IMR-90 (cell line): ENCODE measurements around the gene CD2. TPM values are rescaled to one million over a fixed set of nuclear protein-coding genes. Genes with fewer than 3 reads are reported as not detected.

Experiments used
- ATAC-seq: fragments of 200-7000 bp; cut with Tn5 transposase; 2 replicates; pipeline ENCODE4 v1.9.1; 2020; ENCODE audit warnings: low read depth, mild to moderate bottlenecking, moderate library complexity
- BruUV-seq: library from RNA; stranded (reverse); fragments of 400-500 nt; replicated peaks from 2 replicates; lab custom pipeline; 2021; lab: Mats Ljungman, UMichigan
- CTCF ChIA-PET: fragments of 300-600 bp; formaldehyde crosslinking; extraction: SDS; loops from one replicate; lab custom pipeline; 2021; ENCODE audit warnings: antibody characterized with exemption; lab: Yijun Ruan, JAX
- POLR2A ChIA-PET: fragments of 300-600 bp; sonication (Branson Sonifier 250); formaldehyde crosslinking; loops from one replicate; lab custom pipeline; 2022; ENCODE audit warnings: antibody characterized with exemption; ENCODE audit not compliant: unreplicated experiment; lab: Charles Lee
- DNase-seq: peaks from one replicate; pipeline ENCODE4 v3.0.0; 2013
- H2AFZ ChIP-seq: replicated peaks from 2 replicates; pipeline ENCODE3; 2013; ENCODE audit warnings: low read length, mild to moderate bottlenecking; ENCODE audit not compliant: poor library complexity
- H2AK5ac ChIP-seq: 2 replicates; pipeline ENCODE4 v1.6.1; 2013; ENCODE audit warnings: low read depth, low read length, inconsistent platforms
- H2AK9ac ChIP-seq: replicated peaks from 2 replicates; pipeline ENCODE3; 2013; ENCODE audit warnings: mild to moderate bottlenecking, low read depth, low read length, moderate library complexity; ENCODE audit not compliant: poor library complexity
- H2BK120ac ChIP-seq: 2 replicates; pipeline ENCODE4 v1.6.1; 2013; ENCODE audit warnings: low read depth, low read length, inconsistent platforms
- H2BK15ac ChIP-seq: 3 replicates; pipeline ENCODE4 v1.6.1; 2013; ENCODE audit warnings: low read depth, low read length, inconsistent platforms
- H2BK20ac ChIP-seq: 2 replicates; pipeline ENCODE4 v1.6.1; 2013; ENCODE audit warnings: low read depth, mild to moderate bottlenecking, inconsistent platforms, low read length, moderate library complexity
- H2BK5ac ChIP-seq: 2 replicates; pipeline ENCODE4 v1.6.1; 2013; ENCODE audit warnings: mild to moderate bottlenecking, low read depth, low read length, inconsistent platforms; ENCODE audit not compliant: poor library complexity, severe bottlenecking
- H3K14ac ChIP-seq: replicated peaks from 2 replicates; pipeline ENCODE4 v1.6.1; 2013; ENCODE audit warnings: low read depth, low read length, inconsistent platforms
- H3K18ac ChIP-seq: 2 replicates; pipeline ENCODE4 v1.6.1; 2013; ENCODE audit warnings: low read depth, low read length, control low read depth
- H3K23ac ChIP-seq: 2 replicates; pipeline ENCODE4 v1.6.1; 2013; ENCODE audit warnings: low read depth, low read length, inconsistent platforms
- H3K27ac ChIP-seq: 2 replicates; pipeline ENCODE4 v1.5.1; 2013; ENCODE audit warnings: mild to moderate bottlenecking, control low read depth, low read length; ENCODE audit not compliant: insufficient read depth
- H3K27me3 ChIP-seq: 2 replicates; pipeline ENCODE4 v1.6.1; 2013; ENCODE audit warnings: low read length; ENCODE audit not compliant: control insufficient read depth, insufficient read depth
- H3K36me3 ChIP-seq: 2 replicates; pipeline ENCODE4 v1.6.1; 2013; ENCODE audit warnings: low read length, mixed read lengths; ENCODE audit not compliant: control insufficient read depth, insufficient read depth
- H3K4ac ChIP-seq: 2 replicates; pipeline ENCODE4 v1.6.1; 2013; ENCODE audit warnings: low read depth, low read length, inconsistent platforms
- H3K4me1 ChIP-seq: 2 replicates; pipeline ENCODE4 v1.6.1; 2013; ENCODE audit warnings: low read length, mixed read lengths; ENCODE audit not compliant: control insufficient read depth, insufficient read depth
- H3K4me2 ChIP-seq: 2 replicates; pipeline ENCODE4 v1.6.1; 2013; ENCODE audit warnings: low read depth, mild to moderate bottlenecking, control low read depth, low read length, moderate library complexity
- H3K4me3 ChIP-seq: 2 replicates; pipeline ENCODE4 v1.5.1; 2013; ENCODE audit warnings: low read depth, mild to moderate bottlenecking, control low read depth, low read length, moderate library complexity; ENCODE audit not compliant: insufficient read depth
- H3K56ac ChIP-seq: 2 replicates; pipeline ENCODE4 v1.6.1; 2013; ENCODE audit warnings: low read length, inconsistent platforms; ENCODE audit not compliant: insufficient read depth; ENCODE audit errors: extremely low read depth
- H3K79me1 ChIP-seq, 2 experiments: 2 replicates each; pipeline ENCODE4 v1.6.1; 2013; ENCODE audit warnings: low read length in 2 of 2, inconsistent platforms in 1 of 2, low read depth in 1 of 2
- H3K9ac ChIP-seq: 2 replicates; pipeline ENCODE4 v1.6.1; 2013; ENCODE audit warnings: low read depth, low read length, control low read depth
- H3K9me1 ChIP-seq: 2 replicates; pipeline ENCODE4 v1.6.1; 2013; ENCODE audit warnings: low read length, inconsistent platforms; ENCODE audit not compliant: insufficient read depth
- H3K9me3 ChIP-seq: 2 replicates; pipeline ENCODE4 v1.6.1; 2013; ENCODE audit warnings: low read length; ENCODE audit not compliant: control insufficient read depth, insufficient read depth
- H4K20me1 ChIP-seq: 2 replicates; pipeline ENCODE4 v1.6.1; 2013; ENCODE audit warnings: low read length, inconsistent platforms; ENCODE audit not compliant: insufficient read depth
- H4K5ac ChIP-seq: 2 replicates; pipeline ENCODE4 v1.6.1; 2013; ENCODE audit warnings: mild to moderate bottlenecking, low read depth, low read length, control low read depth
- H4K8ac ChIP-seq, 2 experiments: 2 replicates each; pipeline ENCODE4 v1.6.1; 2013; ENCODE audit warnings: low read depth in 2 of 2, low read length in 2 of 2, control low read depth in 1 of 2, inconsistent platforms in 1 of 2
- H4K91ac ChIP-seq: 2 replicates; pipeline ENCODE4 v1.6.1; 2013; ENCODE audit warnings: low read depth, low read length, inconsistent platforms; ENCODE audit not compliant: insufficient read depth
- CEBPB ChIP-seq: IDR thresholded peaks from 2 replicates; pipeline ENCODE4 v1.6.1; 2012; ENCODE audit warnings: low read depth, low read length, improper control_type of control experiment
- MAFK ChIP-seq: IDR thresholded peaks from 2 replicates; pipeline ENCODE4 v1.6.1; 2012; ENCODE audit warnings: low read depth, low read length, improper control_type of control experiment
- MAZ ChIP-seq: IDR thresholded peaks from 2 replicates; pipeline ENCODE4 v1.6.1; 2012; ENCODE audit warnings: low read depth, mild to moderate bottlenecking, low read length, improper control_type of control experiment, moderate library complexity, borderline replicate concordance
- RAD21 ChIP-seq: IDR thresholded peaks from 2 replicates; pipeline ENCODE4 v1.6.1; 2012; ENCODE audit warnings: low read length, improper control_type of control experiment
- dilution Hi-C: fragments of 300-500 bp; cut with HindIII; formaldehyde crosslinking; loops from one replicate; pipeline ENCODE4 v1.14.3; 2018; ENCODE audit warnings: low sequenced_read_pairs; ENCODE audit not compliant: unreplicated experiment
- in situ Hi-C: fragments of 300-500 bp; cut with MboI; formaldehyde crosslinking; loops from 3 replicates; pipeline ENCODE4 v1.14.3; 2019; ENCODE audit warnings: low sequenced_read_pairs, inconsistent platforms, mixed read lengths
- intact Hi-C: fragments of 100-400 bp; cut with micrococcal nuclease; formaldehyde crosslinking; loops from 2 replicates; pipeline ENCODE4 v1.10.0; 2022
- polyA plus RNA-seq, 3 experiments: library from polyadenylated mRNA; depleted of rRNA; stranded (reverse); fragments of >200 nt; gene quantifications; 2 replicates each; pipeline ENCODE4 v1.2.3, GENCODE V29; 2012; ENCODE audit warnings: low replicate concordance in 1 of 3
- total RNA-seq: library from RNA; depleted of rRNA; stranded (reverse); fragments of >200 nt; gene quantifications from 2 replicates; pipeline ENCODE4 v1.2.3, GENCODE V29; 2012
- TF ChIP-seq, protein P1 (sequence below): fragments of 150-350 bp; IDR thresholded peaks from 2 replicates; pipeline ENCODE4 v1.6.1; 2016; ENCODE audit warnings: low read depth, mild to moderate bottlenecking, low read length, moderate library complexity, borderline replicate concordance
- TF ChIP-seq, protein P2 (sequence below): fragments of 150-350 bp; IDR thresholded peaks from 2 replicates; pipeline ENCODE4 v1.6.1; 2017; ENCODE audit warnings: mild to moderate bottlenecking, antibody characterized with exemption, low read length, low read depth

Gene CD2
- total and polyA plus RNA-seq, 2 of the 4 experiments (the other 2 are of a cell fraction): not detected

DNA sequence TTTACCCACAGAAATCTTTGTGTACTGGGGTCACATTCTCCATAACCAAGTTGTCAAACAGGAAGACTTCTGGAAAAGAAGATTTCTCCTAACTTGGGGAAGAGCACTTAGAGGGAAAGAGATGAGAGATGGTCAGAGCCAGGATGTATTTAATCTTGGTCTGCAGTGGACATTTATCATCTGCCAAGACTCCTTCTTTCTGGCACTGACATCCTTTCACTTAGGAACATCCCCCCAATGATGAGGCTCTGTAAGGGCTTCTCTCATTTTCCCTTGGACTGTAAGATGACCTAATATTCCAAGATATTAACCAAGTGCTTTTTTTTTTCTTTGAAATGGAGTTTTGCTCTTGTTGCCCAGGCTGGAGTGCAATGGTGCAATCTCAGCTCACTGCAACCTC, 47.4 kb upstream of the CD2 start:
- BruUV-seq: no TSS peak
- no peak overlapping the region for H2AFZ ChIP-seq
- H3K9me3 ChIP-seq: no peaks in the 10 kb centered on the region
- H2BK5ac ChIP-seq: no peak overlapping the region
- H3K27me3 ChIP-seq: no peaks in the 10 kb centered on the region
- H2BK20ac ChIP-seq: no peak overlapping the region
- POLR2A ChIA-PET: no interaction called here
- no peak overlapping the region for H3K56ac ChIP-seq
- H3K79me1 ChIP-seq: no peaks in the 10 kb centered on the region
- H3K4me1 ChIP-seq: no peaks in the 10 kb centered on the region
- in situ Hi-C loops (no loop called here), dilution Hi-C loops (no loop called here), intact Hi-C loops (no loop called here)
- no peak overlapping the region for H3K4me3 ChIP-seq
- no peak overlapping the region for H2BK15ac ChIP-seq
- H2AK9ac ChIP-seq: no peak overlapping the region
- no peaks in the 10 kb centered on the region for H4K20me1 ChIP-seq
- H2BK120ac ChIP-seq: no peak overlapping the region
- no peak overlapping the region for H3K4me2 ChIP-seq
- H2AK5ac ChIP-seq: no peak overlapping the region
- ATAC-seq: no peak
- H3K14ac ChIP-seq: no peak overlapping the region
- CTCF ChIA-PET: no interaction called here
- H3K18ac ChIP-seq: no peak overlapping the region
- H3K36me3 ChIP-seq: no peaks in the 10 kb centered on the region
- TF ChIP-seq, protein P1, sequence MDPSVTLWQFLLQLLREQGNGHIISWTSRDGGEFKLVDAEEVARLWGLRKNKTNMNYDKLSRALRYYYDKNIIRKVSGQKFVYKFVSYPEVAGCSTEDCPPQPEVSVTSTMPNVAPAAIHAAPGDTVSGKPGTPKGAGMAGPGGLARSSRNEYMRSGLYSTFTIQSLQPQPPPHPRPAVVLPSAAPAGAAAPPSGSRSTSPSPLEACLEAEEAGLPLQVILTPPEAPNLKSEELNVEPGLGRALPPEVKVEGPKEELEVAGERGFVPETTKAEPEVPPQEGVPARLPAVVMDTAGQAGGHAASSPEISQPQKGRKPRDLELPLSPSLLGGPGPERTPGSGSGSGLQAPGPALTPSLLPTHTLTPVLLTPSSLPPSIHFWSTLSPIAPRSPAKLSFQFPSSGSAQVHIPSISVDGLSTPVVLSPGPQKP: no peak
- no peak for TF ChIP-seq RAD21
- no peak for TF ChIP-seq MAZ
- TF ChIP-seq, protein P2, sequence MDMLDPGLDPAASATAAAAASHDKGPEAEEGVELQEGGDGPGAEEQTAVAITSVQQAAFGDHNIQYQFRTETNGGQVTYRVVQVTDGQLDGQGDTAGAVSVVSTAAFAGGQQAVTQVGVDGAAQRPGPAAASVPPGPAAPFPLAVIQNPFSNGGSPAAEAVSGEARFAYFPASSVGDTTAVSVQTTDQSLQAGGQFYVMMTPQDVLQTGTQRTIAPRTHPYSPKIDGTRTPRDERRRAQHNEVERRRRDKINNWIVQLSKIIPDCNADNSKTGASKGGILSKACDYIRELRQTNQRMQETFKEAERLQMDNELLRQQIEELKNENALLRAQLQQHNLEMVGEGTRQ: no peak
- TF ChIP-seq CEBPB: no peak
- no peak for TF ChIP-seq MAFK
- H3K4ac ChIP-seq: no peak overlapping the region
- H4K91ac ChIP-seq: no peak overlapping the region
- H3K9me1 ChIP-seq: no peaks in the 10 kb centered on the region
- H4K5ac ChIP-seq: no peak overlapping the region
- no peak overlapping the region for H4K8ac ChIP-seq
- no peak overlapping the region for H3K23ac ChIP-seq
- no peak overlapping the region for H3K27ac ChIP-seq
- H3K9ac ChIP-seq: no peak overlapping the region
- DNase-seq: no peak
